Jurkat, Clone E6-1 (cell line): Measurements from ENCODE around the gene OR10H4.
"Not testable (repeated sequence)": the region's sequence is repeated elsewhere in the genome, so short reads cannot be mapped to it uniquely, and the experiment has no call there.

Source experiments
- DNase-seq: peaks from one replicate; pipeline ENCODE4 v3.0.0-alpha.2; 2011; ENCODE audit warnings: low read depth, low spot score
- H3K4me3 ChIP-seq: 2 replicates; pipeline ENCODE4 v1.5.1; 2011; ENCODE audit warnings: mild to moderate bottlenecking, low read length, control low read depth, moderate library complexity

The OR10H4 gene

GRCh38 chr19:15935167-15935702 is 13.6 kb upstream of the OR10H4 start:
- DNase-seq, result no peak
- H3K4me3 ChIP-seq, result no peak overlapping the region

- H3K4me3 ChIP-seq, result no peak overlapping the region
- DNase-seq, result no peak
Observed at GRCh38 chr19:15936173-15936572, 12.6 kb upstream of the OR10H4 start.

- H3K4me3 ChIP-seq, result no peak overlapping the region
- no peak for DNase-seq
Observed at GRCh38 chr19:15936950-15937349, 11.9 kb upstream of the OR10H4 start.

- DNase-seq, result no peak
- H3K4me3 ChIP-seq, result no peak overlapping the region
Observed at GRCh38 chr19:15937771-15938170, 11.0 kb upstream of the OR10H4 start.

- no peak overlapping the region for H3K4me3 ChIP-seq
- DNase-seq, result no peak
Observed at GRCh38 chr19:15944401-15944800, 4.4 kb upstream of the OR10H4 start.

GRCh38 chr19:15945301-15945700 is 3.5 kb upstream of the OR10H4 start:
- no peak for DNase-seq
- H3K4me3 ChIP-seq, result no peak overlapping the region

GRCh38 chr19:15954820-15955219 is 6.0 kb downstream of the OR10H4 start:
- no peak overlapping the region for H3K4me3 ChIP-seq
- no peak for DNase-seq

GRCh38 chr19:15962319-15962718 is 13.5 kb downstream of the OR10H4 start:
- H3K4me3 ChIP-seq, result no peak overlapping the region
- DNase-seq, result no peak

GRCh38 chr19:15964231-15964630 is 15.4 kb downstream of the OR10H4 start:
- DNase-seq, result no peak
- no peak overlapping the region for H3K4me3 ChIP-seq

GRCh38 chr19:15971224-15971780 is 22.5 kb downstream of the OR10H4 start:
- H3K4me3 ChIP-seq, result no peak overlapping the region
- no peak for DNase-seq

GRCh38 chr19:15972043-15972442 is 23.2 kb downstream of the OR10H4 start:
- DNase-seq, result not testable (repeated sequence)

GRCh38 chr19:15974856-15975255 is 26.0 kb downstream of the OR10H4 start:
- H3K4me3 ChIP-seq, result no peak overlapping the region
- no peak for DNase-seq

More at GRCh38 chr19:15972043-15972442, 23.2 kb downstream of the OR10H4 start:
- not testable (repeated sequence) for H3K4me3 ChIP-seq

GRCh38 chr19:15976836-15977689 is 28.3 kb downstream of the OR10H4 start:
- no peak for DNase-seq
- H3K4me3 ChIP-seq, result no peak overlapping the region

GRCh38 chr19:15977690-15978089 is 28.9 kb downstream of the OR10H4 start:
- DNase-seq, result no peak

GRCh38 chr19:15979293-15979692 is 30.5 kb downstream of the OR10H4 start:
- no peak overlapping the region for H3K4me3 ChIP-seq
- no peak for DNase-seq

More at GRCh38 chr19:15977690-15978089, 28.9 kb downstream of the OR10H4 start:
- no peak overlapping the region for H3K4me3 ChIP-seq

- not testable (repeated sequence) for DNase-seq
Observed at GRCh38 chr19:15985831-15986230, 37.0 kb downstream of the OR10H4 start.

GRCh38 chr19:15986701-15987100 is 37.9 kb downstream of the OR10H4 start:
- no peak for DNase-seq
- no peak overlapping the region for H3K4me3 ChIP-seq

More at GRCh38 chr19:15985831-15986230, 37.0 kb downstream of the OR10H4 start:
- not testable (repeated sequence) for H3K4me3 ChIP-seq

GRCh38 chr19:15989889-15990288 is 41.1 kb downstream of the OR10H4 start:
- H3K4me3 ChIP-seq, result no peak overlapping the region
- DNase-seq, result no peak

- no peak for DNase-seq
- no peak overlapping the region for H3K4me3 ChIP-seq
Observed at GRCh38 chr19:15991602-15992001, 42.8 kb downstream of the OR10H4 start.

GRCh38 chr19:15992014-15992413 is 43.2 kb downstream of the OR10H4 start:
- no peak overlapping the region for H3K4me3 ChIP-seq
- DNase-seq, result no peak
